ENCODE data around the gene MOV10.

The MOV10 gene

GRCh38 chr1:112700290-112701226 is 26.1 kb downstream of the MOV10 start:
- peak; percentile 83 to 86 for DNase-seq

GRCh38 chr1:112701227-112702066 is 27.0 kb downstream of the MOV10 start:
- DNase-seq = no peak

DNA sequence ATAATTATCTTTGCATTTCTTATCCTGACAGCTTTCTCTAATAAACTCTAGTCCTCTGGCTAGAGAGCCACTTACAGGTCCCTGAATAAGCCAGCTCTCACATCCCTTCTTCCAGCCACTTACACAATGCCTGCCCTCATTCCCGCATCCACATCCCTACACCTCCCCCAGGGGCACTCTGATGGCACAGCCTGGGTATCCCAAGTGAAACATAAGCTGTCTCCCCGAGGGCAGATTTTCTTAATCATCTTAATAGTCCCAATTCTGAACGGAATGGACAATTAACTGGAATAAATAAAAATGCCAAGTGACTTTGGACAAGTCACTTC is 27.6 kb downstream of the MOV10 start:
- no peak for DNase-seq

GRCh38 chr1:112702420-112703261 is 28.2 kb downstream of the MOV10 start:
- DNase-seq = no peak

DNA sequence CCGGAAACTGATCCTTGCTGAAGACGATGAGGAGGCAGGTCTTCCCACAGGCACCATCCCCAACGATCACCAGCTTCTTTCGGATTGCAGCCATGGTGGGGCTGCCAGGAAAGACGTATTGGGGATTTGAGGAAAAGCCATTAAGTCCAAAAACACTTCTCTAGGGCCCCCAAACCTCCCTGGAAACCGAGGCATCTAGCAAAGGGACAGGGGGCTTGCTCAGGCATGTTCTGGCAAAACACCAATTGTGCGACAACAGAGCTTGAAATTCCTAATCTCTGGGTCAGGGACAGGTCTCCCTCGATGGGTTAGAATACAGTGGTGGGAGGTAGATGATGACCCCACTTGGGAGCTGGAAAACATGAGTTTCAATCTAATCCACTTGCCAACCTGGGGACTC is 29.2 kb downstream of the MOV10 start:
- no peak for DNase-seq

DNA sequence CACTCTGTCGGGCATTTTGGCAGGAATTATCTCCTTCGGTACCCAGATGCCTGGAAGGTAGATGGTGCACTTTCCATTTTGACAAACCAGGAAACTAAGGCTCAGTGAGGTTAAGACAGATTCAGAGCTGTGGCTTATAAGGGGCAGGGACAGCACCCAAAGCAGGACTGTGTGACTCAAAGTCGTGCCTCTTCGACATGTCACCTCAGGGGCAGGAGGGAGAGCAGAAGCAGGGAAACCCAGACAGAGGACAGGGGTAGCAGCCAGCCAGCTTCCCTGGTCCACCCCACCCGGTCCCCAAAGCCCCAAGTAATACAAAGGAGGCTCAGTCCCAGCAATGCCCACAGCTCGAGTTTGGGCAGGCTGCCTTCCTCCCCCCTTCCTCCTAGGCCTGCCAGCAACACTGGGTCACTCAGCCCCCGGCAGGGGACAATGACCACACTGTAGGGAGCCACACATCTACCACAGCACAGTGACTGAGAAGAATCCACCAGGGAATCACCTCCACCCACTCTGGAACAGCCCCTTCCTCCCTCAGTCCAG is 30.0 kb downstream of the MOV10 start:
- DNase-seq = no peak

DNA sequence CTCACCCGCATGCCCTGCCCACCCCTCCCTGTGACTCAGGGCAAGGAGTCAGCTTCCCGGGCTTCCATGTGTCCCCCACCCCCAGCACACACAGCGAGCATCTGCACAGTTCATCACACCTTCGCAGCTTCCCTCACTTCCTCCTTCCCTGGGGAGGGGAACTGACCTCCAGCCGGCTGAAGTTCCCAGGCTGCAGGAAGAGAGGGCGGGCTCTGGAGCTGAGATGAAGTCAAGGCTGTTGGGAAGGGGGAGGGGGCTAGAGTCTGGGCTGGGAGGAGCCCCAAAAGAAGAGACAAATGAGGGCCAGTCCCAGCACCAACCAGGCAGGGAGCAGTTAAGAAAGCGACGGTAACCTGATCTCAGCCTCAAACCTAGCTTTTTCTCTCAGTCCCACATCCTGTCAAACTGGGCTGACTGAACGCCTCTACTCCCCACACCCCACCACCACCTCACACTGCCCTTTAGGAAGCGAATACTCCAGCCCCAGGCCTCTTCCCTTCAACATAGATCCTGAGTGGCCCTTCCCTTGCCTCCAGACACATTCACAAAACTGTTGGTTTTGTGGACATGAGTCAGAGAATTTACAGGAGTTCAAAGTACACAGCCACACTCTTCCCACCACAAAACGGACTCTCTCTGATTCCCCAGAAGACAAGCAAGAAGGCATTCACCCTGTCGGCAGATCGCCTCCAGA is 30.6 kb downstream of the MOV10 start:
- DNase-seq = peak; percentile 98

DNA sequence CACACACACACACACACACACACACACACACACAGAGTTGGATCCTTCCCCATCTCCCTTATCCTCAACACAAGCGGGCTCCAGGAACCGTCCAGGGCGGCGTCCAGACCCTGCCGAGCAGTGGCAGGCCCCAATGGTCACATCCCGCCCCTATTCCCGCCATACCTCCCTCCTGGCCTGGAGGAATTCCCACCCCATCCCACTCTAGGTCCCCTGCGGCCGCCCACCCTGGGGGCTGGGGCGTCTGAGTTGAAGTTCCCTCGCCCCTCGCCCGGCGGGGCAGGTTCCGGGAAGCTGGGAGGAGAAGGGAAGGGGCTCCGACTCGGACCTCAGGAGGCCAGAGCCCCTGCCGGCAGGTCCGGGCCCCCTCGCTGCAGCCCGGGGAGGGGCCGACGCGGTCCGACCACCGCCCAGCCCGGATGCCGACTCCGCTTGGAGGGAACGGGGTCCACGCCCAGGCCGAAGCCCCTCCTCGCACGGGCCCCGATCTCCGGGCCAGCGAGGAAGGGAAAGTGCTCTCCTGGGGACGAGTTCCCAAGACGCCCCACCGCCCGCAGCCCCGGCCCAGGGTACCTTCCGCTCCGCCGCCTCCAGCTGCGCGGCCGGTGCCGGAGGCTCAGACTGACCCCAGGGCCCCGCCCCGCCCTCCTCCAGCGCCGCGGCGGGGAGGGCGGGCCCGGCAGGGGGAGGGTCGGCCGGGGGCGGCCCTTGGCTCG is 32.2 kb downstream of the MOV10 start, which contains the start of gene RHOC:
Gene RHOC (minus strand): TSS at position 623 of the 716 bp plus-strand sequence. CDS start 3,328 bp downstream, outside the sequence.
- peak; percentile 42 to 50 for DNase-seq

GRCh38 chr1:112707221-112708001 is 33.0 kb downstream of the MOV10 start:
- peak; percentile 76 to 82 for DNase-seq

DNA sequence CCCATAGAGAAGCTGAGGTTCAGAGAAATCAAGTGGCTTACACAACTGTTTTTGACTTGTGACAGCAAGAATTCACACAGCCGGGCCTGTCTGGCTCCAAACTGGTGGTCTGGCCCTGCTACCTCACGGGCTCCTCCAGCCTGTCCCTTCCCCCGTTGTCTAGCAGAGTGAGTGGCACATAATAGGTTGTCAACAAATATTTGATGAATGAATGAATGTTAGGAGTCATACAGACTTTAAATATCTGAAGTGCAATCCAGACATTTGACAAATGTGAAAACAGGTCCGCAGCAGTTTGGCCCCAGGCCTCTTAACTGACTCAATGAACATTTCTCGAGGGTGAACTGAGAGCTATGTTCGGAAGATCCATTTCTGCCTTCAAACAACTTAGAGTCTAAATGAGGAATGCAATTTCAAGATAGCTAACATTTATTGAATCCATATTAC is 33.6 kb downstream of the MOV10 start:
- no peak for DNase-seq

- no peak for DNase-seq
Observed at GRCh38 chr1:112708489-112708888, 34.0 kb downstream of the MOV10 start.

- no peak for DNase-seq
Observed at GRCh38 chr1:112710159-112710558, 35.7 kb downstream of the MOV10 start.

DNA sequence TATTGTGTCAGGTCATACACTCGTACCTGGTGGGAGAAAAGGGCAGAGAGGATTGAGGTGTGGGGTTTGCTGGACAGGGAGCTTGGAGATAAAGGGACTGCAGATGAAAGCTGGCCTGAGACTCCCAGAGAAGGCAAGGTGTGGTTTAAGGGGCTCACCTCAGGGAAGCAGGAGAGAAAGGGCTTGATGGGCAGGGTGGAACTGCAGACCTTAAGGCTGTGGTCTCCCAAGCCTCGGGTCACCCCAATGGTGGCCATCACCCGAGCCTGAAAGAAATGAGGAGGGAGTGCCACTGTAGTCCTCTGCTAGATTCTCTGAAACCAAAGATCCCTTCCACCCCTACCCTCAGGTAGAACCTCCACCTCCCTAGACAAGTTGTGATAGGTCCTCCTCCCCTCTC is 36.1 kb downstream of the MOV10 start:
- DNase-seq = no peak

GRCh38 chr1:112711041-112711440 is 36.6 kb downstream of the MOV10 start:
- no peak for DNase-seq

GRCh38 chr1:112711670-112712069 is 37.2 kb downstream of the MOV10 start:
- no peak for DNase-seq

GRCh38 chr1:112712191-112712590 is 37.7 kb downstream of the MOV10 start:
- DNase-seq = no peak

DNA sequence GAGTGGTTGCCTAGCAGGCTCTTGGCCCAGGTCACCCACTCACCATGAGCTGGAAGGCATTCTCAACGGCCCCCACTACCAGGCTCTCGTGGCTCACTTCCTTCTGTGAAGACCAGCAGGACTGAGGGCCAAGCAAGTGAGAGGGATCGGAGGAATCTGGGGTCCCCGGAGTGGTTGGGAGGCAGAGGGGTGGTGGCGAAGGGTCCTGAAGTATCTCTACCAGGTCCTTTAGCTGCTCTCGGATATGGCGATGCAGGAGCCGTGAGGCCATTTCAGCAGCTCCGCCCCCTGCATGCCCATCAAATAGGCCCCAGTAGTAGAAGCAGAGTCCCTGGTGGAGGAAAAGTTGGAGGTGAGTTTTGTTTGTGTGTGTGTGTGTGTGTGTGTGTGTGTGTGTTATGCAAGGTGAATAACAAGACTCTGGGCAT is 38.3 kb downstream of the MOV10 start:
- DNase-seq = no peak

- DNase-seq = peak; percentile 69
Observed at GRCh38 chr1:112713466-112714312, 39.2 kb downstream of the MOV10 start.
